Mesenteric fat pad (tissue), 1 donor: ENCODE results near the gene SNX19. TPM values are rescaled to one million over a fixed set of nuclear protein-coding genes. Genes with fewer than 3 reads are reported as not detected.

ENCODE experiments used
- DNase-seq: peaks from one replicate; pipeline ENCODE4 v3.0.0-alpha.2; 2020; ENCODE audit warnings: low spot score
- total RNA-seq: library from RNA; stranded (reverse); fragmentation: NEBNext Ultra II Directional; extraction: Animal tissue kit (Norgen Biotek cat#: 25700); gene quantifications from one replicate; pipeline ENCODE4 v1.2.1, GENCODE V29; 2021
- donor health status: DM: yes; HTN: yes; CAD: no.

Gene SNX19
- total RNA-seq, 1 donor from 2014 or later = 64.2 TPM

- DNase-seq = no peak
Observed at GRCh38 chr11:130908061-130908460, 8.2 kb downstream of the SNX19 start.

- no peak for DNase-seq
Observed at GRCh38 chr11:130907229-130907628, 9.1 kb downstream of the SNX19 start.

- DNase-seq = no peak
Observed at GRCh38 chr11:130906616-130907015, 9.7 kb downstream of the SNX19 start.

- no peak for DNase-seq
Observed at GRCh38 chr11:130905512-130905911, 10.8 kb downstream of the SNX19 start.

GRCh38 chr11:130904380-130904779, 11.9 kb downstream of the SNX19 start:
- DNase-seq = no peak

GRCh38 chr11:130902380-130902779, 13.9 kb downstream of the SNX19 start:
- no peak for DNase-seq

- no peak for DNase-seq
Observed at GRCh38 chr11:130899106-130899505, 17.2 kb downstream of the SNX19 start.

GRCh38 chr11:130897262-130898182, 18.8 kb downstream of the SNX19 start:
- DNase-seq = no peak

GRCh38 chr11:130894322-130895025, 21.8 kb downstream of the SNX19 start:
- no peak for DNase-seq

GRCh38 chr11:130892861-130893260, 23.4 kb downstream of the SNX19 start:
- no peak for DNase-seq

GRCh38 chr11:130891326-130891725, 25.0 kb downstream of the SNX19 start:
- DNase-seq = no peak

- no peak for DNase-seq
Observed at GRCh38 chr11:130890039-130890745, 26.1 kb downstream of the SNX19 start.

- DNase-seq = no peak
Observed at GRCh38 chr11:130888790-130889189, 27.5 kb downstream of the SNX19 start.

GRCh38 chr11:130886704-130887103, 29.6 kb downstream of the SNX19 start:
- DNase-seq = no peak

GRCh38 chr11:130882138-130882551, 34.1 kb downstream of the SNX19 start:
- DNase-seq = no peak

GRCh38 chr11:130881475-130882137, 34.7 kb downstream of the SNX19 start:
- no peak for DNase-seq

- DNase-seq = no peak
Observed at GRCh38 chr11:130879836-130880235, 36.4 kb downstream of the SNX19 start.

- no peak for DNase-seq
Observed at GRCh38 chr11:130876931-130877915, 39.1 kb downstream of the SNX19 start.

GRCh38 chr11:130876100-130876499, 40.2 kb downstream of the SNX19 start:
- no peak for DNase-seq

GRCh38 chr11:130874955-130875531, 41.2 kb downstream of the SNX19 start:
- DNase-seq = no peak
